Kidney tubule cell (primary cell): ENCODE data around the gene CREB3L4.

ENCODE experiments used
- DNase-seq: peaks from one replicate; pipeline ENCODE4 v3.0.0-alpha.2; 2018; ENCODE audit warnings: low spot score

CREB3L4 gene

GRCh38 chr1:153936011-153936802 is 31.5 kb upstream of the CREB3L4 start:
- DNase-seq = no peak

GRCh38 chr1:153937331-153937730 is 30.4 kb upstream of the CREB3L4 start:
- no peak for DNase-seq

- DNase-seq = no peak
Observed at GRCh38 chr1:153938996-153939395, 28.7 kb upstream of the CREB3L4 start.

GRCh38 chr1:153939476-153939875 is 28.2 kb upstream of the CREB3L4 start:
- no peak for DNase-seq

- DNase-seq = no peak
Observed at GRCh38 chr1:153940756-153941155, 26.9 kb upstream of the CREB3L4 start.

- DNase-seq = no peak
Observed at GRCh38 chr1:153941826-153942725, 25.6 kb upstream of the CREB3L4 start.

- DNase-seq = no peak
Observed at GRCh38 chr1:153942766-153943549, 24.7 kb upstream of the CREB3L4 start.

- no peak for DNase-seq
Observed at GRCh38 chr1:153944005-153944826, 23.5 kb upstream of the CREB3L4 start.

- DNase-seq = no peak
Observed at GRCh38 chr1:153944827-153945117, 22.9 kb upstream of the CREB3L4 start.

- no peak for DNase-seq
Observed at GRCh38 chr1:153945131-153945794, 22.4 kb upstream of the CREB3L4 start.

- peak; percentile 78 for DNase-seq
Observed at GRCh38 chr1:153945795-153946621, 21.7 kb upstream of the CREB3L4 start.

- DNase-seq = peak; percentile 84
Observed at GRCh38 chr1:153946622-153947241, 21.0 kb upstream of the CREB3L4 start, which contains the start of gene DENND4B. TSS of gene DENND4B (minus strand) at chr1:153946718. CDS start at chr1:153944374, 2,344 bp downstream.

- DNase-seq = no peak
Observed at GRCh38 chr1:153951183-153951582, 16.5 kb upstream of the CREB3L4 start.

- DNase-seq = peak; percentile 45
Observed at GRCh38 chr1:153951801-153952200, 15.9 kb upstream of the CREB3L4 start.

GRCh38 chr1:153953859-153954365 is 13.8 kb upstream of the CREB3L4 start:
- no peak for DNase-seq

GRCh38 chr1:153954826-153955225 is 12.9 kb upstream of the CREB3L4 start:
- DNase-seq = no peak

GRCh38 chr1:153956997-153957715 is 10.5 kb upstream of the CREB3L4 start:
- no peak for DNase-seq

GRCh38 chr1:153957744-153958110 is 10.0 kb upstream of the CREB3L4 start:
- DNase-seq = peak; percentile 56
